GM12878 (cell line): Measurements from ENCODE around the gene DRAXIN. TPM values are rescaled to one million over a fixed set of nuclear protein-coding genes. Genes with fewer than 3 reads are reported as not detected.

Experiments
- ATAC-seq: fragments of 200-7000 bp; cut with Tn5 transposase; 3 replicates; pipeline ENCODE4 v1.9.1; 2020; ENCODE audit warnings: mild to moderate bottlenecking, moderate library complexity
- BruUV-seq: library from RNA; stranded (reverse); fragments of 400-500 nt; replicated peaks from 2 replicates; lab custom pipeline; 2021; lab: Mats Ljungman, UMichigan
- CTCF ChIA-PET: fragments of 300-600 bp; sonication (Branson Sonifier 250); formaldehyde crosslinking; extraction: SDS; loops from one replicate; lab custom pipeline; 2021; ENCODE audit warnings: inconsistent platforms; lab: Yijun Ruan, JAX
- POLR2A ChIA-PET: fragments of 350-600 bp; formaldehyde crosslinking; extraction: SDS; loops from one replicate; lab custom pipeline; 2021; ENCODE audit warnings: inconsistent platforms; lab: Charles Lee
- RAD21 ChIA-PET: fragments of 300-600 bp; sonication (Branson Sonifier 250); formaldehyde crosslinking; loops from one replicate; lab custom pipeline; 2023; ENCODE audit warnings: antibody characterized with exemption; ENCODE audit not compliant: unreplicated experiment; lab: Charles Lee
- SMC1A ChIA-PET: fragments of 300-600 bp; sonication (Branson Sonifier 250); formaldehyde crosslinking; loops from one replicate; lab custom pipeline; 2023; ENCODE audit not compliant: unreplicated experiment, uncharacterized antibody; lab: Charles Lee
- DNase-seq: peaks from one replicate; pipeline ENCODE4 v3.0.0-alpha.2; 2011; ENCODE audit warnings: low read depth, low spot score
- FAIRE-seq: peaks from 3 replicates; lab custom pipeline; 2011; peaks lifted over from hg19 to GRCh38; lab: Jason Lieb, UNC
- H2AFZ ChIP-seq: 2 replicates; pipeline ENCODE4 v1.6.0; 2011; ENCODE audit warnings: low read depth, low read length, control low read depth; ENCODE audit not compliant: control insufficient read depth
- H3K27ac ChIP-seq: 2 replicates; pipeline ENCODE4 v1.5.1; 2011; ENCODE audit warnings: control low read depth; ENCODE audit not compliant: control insufficient read depth, insufficient read depth
- H3K27me3 ChIP-seq, 2 experiments: replicated peaks in 1 of 2; 2 replicates each; pipeline versions ENCODE4 v1.6.0 to v1.6.1; 2011; ENCODE audit warnings: low read length in 1 of 2; ENCODE audit not compliant: control insufficient read depth in 2 of 2, insufficient read depth in 2 of 2
- H3K36me3 ChIP-seq, 2 experiments: 2 replicates each; pipeline ENCODE4 v1.5.1; 2011; ENCODE audit warnings: low read length in 1 of 2; ENCODE audit not compliant: control insufficient read depth in 2 of 2, insufficient read depth in 2 of 2
- H3K4me1 ChIP-seq: 2 replicates; pipeline ENCODE4 v1.6.1; 2011; ENCODE audit warnings: mild to moderate bottlenecking, low read length, moderate library complexity, mixed read lengths; ENCODE audit not compliant: control insufficient read depth, insufficient read depth
- H3K4me2 ChIP-seq: 2 replicates; pipeline ENCODE4 v1.6.0; 2011; ENCODE audit warnings: control low read depth; ENCODE audit not compliant: control insufficient read depth, insufficient read depth
- H3K4me3 ChIP-seq: fragments of 200-600 bp; sonication (generic); 2 replicates; pipeline ENCODE4 v1.5.1; 2016
- H3K79me2 ChIP-seq: 2 replicates; pipeline ENCODE4 v1.6.0; 2011; ENCODE audit warnings: low read length; ENCODE audit not compliant: control insufficient read depth, insufficient read depth
- H3K9ac ChIP-seq: 2 replicates; pipeline ENCODE4 v1.8.0; 2011; ENCODE audit warnings: low read length, control low read depth, mixed read lengths; ENCODE audit not compliant: control insufficient read depth, insufficient read depth
- H3K9me3 ChIP-seq: replicated peaks from 3 replicates; pipeline ENCODE4 v1.5.1; 2011; ENCODE audit warnings: mild to moderate bottlenecking, low read length; ENCODE audit not compliant: control insufficient read depth, insufficient read depth
- H4K20me1 ChIP-seq: 2 replicates; pipeline ENCODE4 v1.6.0; 2011; ENCODE audit not compliant: control insufficient read depth, insufficient read depth
- ATF7 ChIP-seq: fragments of 450-650 bp; IDR thresholded peaks from 2 replicates; pipeline ENCODE4 v1.6.1; 2016; ENCODE audit warnings: low read depth, mild to moderate bottlenecking
- BRCA1 ChIP-seq: IDR thresholded peaks from 2 replicates; pipeline ENCODE4 v1.6.1; 2011; ENCODE audit warnings: low read depth, low read length, improper control_type of control experiment
- CREM ChIP-seq: IDR thresholded peaks from 2 replicates; pipeline ENCODE4 v1.6.1; 2014; ENCODE audit warnings: antibody characterized with exemption, low read depth
- EP300 ChIP-seq, 2 experiments: fragments of 150-350 bp in 1 of 2; IDR thresholded peaks; 2 replicates each; pipeline ENCODE4 v1.6.1; 2011 to 2012; ENCODE audit warnings: low read depth in 2 of 2, low read length in 2 of 2, borderline replicate concordance in 1 of 2, improper control_type of control experiment in 1 of 2, inconsistent platforms in 1 of 2; ENCODE audit not compliant: control insufficient read depth in 1 of 2
- RAD21 ChIP-seq: IDR thresholded peaks from 2 replicates; pipeline ENCODE4 v1.6.1; 2011; ENCODE audit warnings: mild to moderate bottlenecking, low read depth, low read length, moderate library complexity; ENCODE audit not compliant: insufficient read depth
- RELA ChIP-seq: fragments of 450-650 bp; IDR thresholded peaks from 2 replicates; pipeline ENCODE4 v1.8.0; 2014; ENCODE audit warnings: borderline replicate concordance; ENCODE audit not compliant: partially characterized antibody
- SIX5 ChIP-seq: IDR thresholded peaks from 2 replicates; pipeline ENCODE4 v1.6.1; 2011; ENCODE audit warnings: mild to moderate bottlenecking, low read depth, low read length, moderate library complexity; ENCODE audit not compliant: severe bottlenecking
- SMAD1 ChIP-seq: fragments of 450-650 bp; IDR thresholded peaks from 2 replicates; pipeline ENCODE4 v1.6.1; 2018; ENCODE audit warnings: mild to moderate bottlenecking, low read depth; ENCODE audit not compliant: partially characterized antibody
- SMAD5 ChIP-seq: IDR thresholded peaks from 2 replicates; pipeline ENCODE4 v1.6.1; 2016; ENCODE audit warnings: antibody characterized with exemption, low read depth
- SUPT20H ChIP-seq: IDR thresholded peaks from 2 replicates; pipeline ENCODE4 v1.6.1; 2011; ENCODE audit warnings: low read depth, mild to moderate bottlenecking, low read length, moderate library complexity, borderline replicate concordance; ENCODE audit not compliant: control insufficient read depth
- TCF7 ChIP-seq: IDR thresholded peaks from 2 replicates; pipeline ENCODE4 v1.6.1; 2014; ENCODE audit warnings: antibody characterized with exemption, borderline replicate concordance
- ZNF24 ChIP-seq: fragments of 450-650 bp; IDR thresholded peaks from 2 replicates; pipeline ENCODE4 v1.6.1; 2017; ENCODE audit warnings: antibody characterized with exemption, mild to moderate bottlenecking
- ZSCAN29 ChIP-seq: fragments of 450-650 bp; IDR thresholded peaks from 2 replicates; pipeline ENCODE4 v1.6.1; 2017; ENCODE audit warnings: mild to moderate bottlenecking, moderate library complexity
- WGBS: methylation state at CpG from one replicate; pipeline ENCODE4 v1.1.6; 2016; ENCODE audit warnings: low lambda C conversion rate; ENCODE audit not compliant: insufficient replicate concordance, insufficient coverage; ENCODE audit errors: missing lambda C conversion rate; 5-methylcytosine and 5-hydroxymethylcytosine counted together
- in situ Hi-C: fragments of 300-500 bp; cut with MboI; formaldehyde crosslinking; loops from 9 replicates; pipeline ENCODE4 v1.14.3; 2018; ENCODE audit warnings: mixed read lengths
- intact Hi-C: fragments of 100-400 bp; cut with micrococcal nuclease; formaldehyde crosslinking; loops from one replicate; pipeline ENCODE4 v1.14.2; 2022; ENCODE audit not compliant: unreplicated experiment
- polyA plus RNA-seq, 11 experiments: library from polyadenylated mRNA; depleted of rRNA in 4 of 11; unstranded in 6 of 11; stranded (reverse) in 5 of 11; fragments of >200 nt; fragmentation: Nextera tagmentation in 4 of 11; fragmentation: Illumina TruSeq in 1 of 11; extraction: Ambion mirVana in 4 of 11; extraction: Trizol in 1 of 11; gene quantifications; 1 replicate in 1 of 11; 2 replicates in 10 of 11; pipeline versions ENCODE4 v1.2.1 to v1.2.3, GENCODE V29; 2011 to 2016; ENCODE audit warnings: inconsistent platforms in 2 of 11, missing spikeins in 2 of 11, low read depth in 1 of 11
- total RNA-seq, 4 experiments: library from RNA; depleted of rRNA in 3 of 4; stranded (reverse); fragments of >200 nt in 3 of 4; fragmentation: Illumina TruSeq in 1 of 4; extraction: Trizol in 1 of 4; gene quantifications; 2 replicates each; pipeline versions ENCODE4 v1.2.1 to v1.2.3, GENCODE V29; 2013 to 2021
- TF ChIP-seq, protein P1 (sequence below): IDR thresholded peaks from 2 replicates; pipeline ENCODE4 v1.6.1; 2012; ENCODE audit warnings: improper control_type of control experiment, low read depth, low read length; ENCODE audit not compliant: insufficient replicate concordance

Gene DRAXIN
- total and polyA plus RNA-seq, 10 of the 15 experiments (the other 5 are each of a cell fraction or from before 2014, with no cell fraction given), result 0.01 to 0.05 (median 0.03) TPM; not detected in 3

- Histone ChIP-seq H3K27me3 (no peaks in the 10 kb centered on the region), H3K9me3 (no peaks in the 10 kb centered on the region), H3K9ac (no peak overlapping the region), H4K20me1 (no peaks in the 10 kb centered on the region), H3K36me3 (no peaks in the 10 kb centered on the region), H2AFZ (no peak overlapping the region), H3K79me2 (no peaks in the 10 kb centered on the region), H3K4me3 (no peak overlapping the region), H3K4me2 (no peak overlapping the region), H3K4me1 (peaks cover 5% of the 10 kb centered on the region; the same call in 1 of the 2 replicates), H3K27ac (no peak overlapping the region)
- no peak for FAIRE-seq
- RAD21 ChIA-PET, result interaction anchor here (1.1 kb wide), 1 partner anchor 51 kb away, joined by 4 read pairs; the partner anchor contains the start of gene FBXO6
- WGBS, result 59% methylated on average over 24 of the region's 24 CpGs
- BruUV-seq, result no TSS peak
- DNase-seq, result no peak
- intact Hi-C loops, result no loop called here
- POLR2A ChIA-PET, result interaction anchor here (0.6 kb wide), 1 partner anchor 372 kb away, joined by 4 read pairs; no protein-coding TSS in a partner anchor
- ATAC-seq, result no peak
- SMC1A ChIA-PET, result interaction anchor here (1.0 to 1.7 kb wide), 4 partner anchors 8 to 64 kb away, joined by 3 to 6 read pairs (median 4); partner anchors contain the start of gene FBXO6
- CTCF ChIA-PET, result interaction anchor here (1.4 to 2.1 kb wide), 2 partner anchors 51 to 64 kb away, joined by 6 to 7 read pairs; partner anchors contain the start of gene FBXO6
- in situ Hi-C loops, result loop anchor here (5.0 kb wide), 1 partner anchor 58 kb away; no protein-coding TSS in a partner anchor
- no peak for TF ChIP-seq CREM
- no peak for TF ChIP-seq ZNF24
- TF ChIP-seq RAD21, result no peak
- TF ChIP-seq ZSCAN29, result no peak
- TF ChIP-seq, protein P1, sequence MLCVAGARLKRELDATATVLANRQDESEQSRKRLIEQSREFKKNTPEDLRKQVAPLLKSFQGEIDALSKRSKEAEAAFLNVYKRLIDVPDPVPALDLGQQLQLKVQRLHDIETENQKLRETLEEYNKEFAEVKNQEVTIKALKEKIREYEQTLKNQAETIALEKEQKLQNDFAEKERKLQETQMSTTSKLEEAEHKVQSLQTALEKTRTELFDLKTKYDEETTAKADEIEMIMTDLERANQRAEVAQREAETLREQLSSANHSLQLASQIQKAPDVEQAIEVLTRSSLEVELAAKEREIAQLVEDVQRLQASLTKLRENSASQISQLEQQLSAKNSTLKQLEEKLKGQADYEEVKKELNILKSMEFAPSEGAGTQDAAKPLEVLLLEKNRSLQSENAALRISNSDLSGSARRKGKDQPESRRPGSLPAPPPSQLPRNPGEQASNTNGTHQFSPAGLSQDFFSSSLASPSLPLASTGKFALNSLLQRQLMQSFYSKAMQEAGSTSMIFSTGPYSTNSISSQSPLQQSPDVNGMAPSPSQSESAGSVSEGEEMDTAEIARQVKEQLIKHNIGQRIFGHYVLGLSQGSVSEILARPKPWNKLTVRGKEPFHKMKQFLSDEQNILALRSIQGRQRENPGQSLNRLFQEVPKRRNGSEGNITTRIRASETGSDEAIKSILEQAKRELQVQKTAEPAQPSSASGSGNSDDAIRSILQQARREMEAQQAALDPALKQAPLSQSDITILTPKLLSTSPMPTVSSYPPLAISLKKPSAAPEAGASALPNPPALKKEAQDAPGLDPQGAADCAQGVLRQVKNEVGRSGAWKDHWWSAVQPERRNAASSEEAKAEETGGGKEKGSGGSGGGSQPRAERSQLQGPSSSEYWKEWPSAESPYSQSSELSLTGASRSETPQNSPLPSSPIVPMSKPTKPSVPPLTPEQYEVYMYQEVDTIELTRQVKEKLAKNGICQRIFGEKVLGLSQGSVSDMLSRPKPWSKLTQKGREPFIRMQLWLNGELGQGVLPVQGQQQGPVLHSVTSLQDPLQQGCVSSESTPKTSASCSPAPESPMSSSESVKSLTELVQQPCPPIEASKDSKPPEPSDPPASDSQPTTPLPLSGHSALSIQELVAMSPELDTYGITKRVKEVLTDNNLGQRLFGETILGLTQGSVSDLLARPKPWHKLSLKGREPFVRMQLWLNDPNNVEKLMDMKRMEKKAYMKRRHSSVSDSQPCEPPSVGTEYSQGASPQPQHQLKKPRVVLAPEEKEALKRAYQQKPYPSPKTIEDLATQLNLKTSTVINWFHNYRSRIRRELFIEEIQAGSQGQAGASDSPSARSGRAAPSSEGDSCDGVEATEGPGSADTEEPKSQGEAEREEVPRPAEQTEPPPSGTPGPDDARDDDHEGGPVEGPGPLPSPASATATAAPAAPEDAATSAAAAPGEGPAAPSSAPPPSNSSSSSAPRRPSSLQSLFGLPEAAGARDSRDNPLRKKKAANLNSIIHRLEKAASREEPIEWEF, result no peak
- no peak for TF ChIP-seq ATF7
- TF ChIP-seq RELA, result no peak
- no peak for TF ChIP-seq SUPT20H
- no peak for TF ChIP-seq BRCA1
- no peak for TF ChIP-seq SMAD1
- no peak for TF ChIP-seq SMAD5
- no peak for TF ChIP-seq TCF7
- TF ChIP-seq EP300 (IDR thresholded peaks at IDR 0.05; ENCODE audit: borderline replicate concordance in 1 of 2, control insufficient read depth in 1 of 2, low read depth in 2 of 2, low read length in 2 of 2), result no peak
- no peak for TF ChIP-seq SIX5
These were observed 23.5 kb downstream of the DRAXIN start for GRCh38 chr1:11714831-11715575.
